Activated CD4-positive, alpha-beta T cell treated with anti-CD3 and anti-CD28 coated beads for 24 hours (primary cell): Measurements from ENCODE around the gene PSMA3.

ENCODE experiments used
- DNase-seq, 2 donors: peaks; one replicate each; pipeline ENCODE4 v3.0.0-alpha.2; 2020; ENCODE audit warnings: low read depth in 2 of 2

PSMA3 gene

DNA sequence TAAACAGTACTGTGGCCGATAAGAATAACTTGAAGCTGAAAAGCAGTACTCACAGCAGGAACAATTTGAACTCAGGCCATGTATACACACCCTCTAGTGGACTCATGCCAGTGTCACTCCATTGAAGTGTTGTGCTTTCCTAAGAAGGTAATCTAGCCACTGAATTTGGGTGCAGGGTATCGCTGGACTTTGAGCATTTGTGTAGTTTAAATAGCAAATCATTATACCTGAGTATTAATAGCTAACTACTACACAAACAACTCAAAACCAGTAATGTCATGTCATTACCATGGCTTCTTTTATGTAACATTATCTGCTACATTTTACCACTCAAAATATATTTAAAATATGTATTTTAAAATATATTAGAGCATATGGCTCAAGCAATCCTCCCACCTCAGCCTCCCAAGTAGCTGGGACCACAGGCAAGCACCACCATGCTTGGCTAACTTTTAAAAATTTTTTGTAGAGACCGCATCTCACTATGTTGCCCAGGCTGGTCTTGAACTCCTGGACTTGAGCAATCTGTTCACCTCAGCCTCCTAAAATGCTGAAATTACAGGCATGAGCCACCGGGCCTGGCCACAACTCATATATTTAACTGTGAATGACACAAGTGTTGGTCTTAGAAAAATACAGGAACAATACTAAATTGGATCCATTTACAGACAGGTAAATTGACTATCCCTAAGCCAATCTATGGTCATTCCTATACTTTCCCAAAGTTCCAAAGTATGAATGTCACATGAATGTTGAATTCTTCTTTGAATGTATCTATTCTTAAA, 28.1 kb downstream of the PSMA3 start:
- no peak for DNase-seq

- no peak for DNase-seq
Measured at GRCh38 chr14:58274881-58275280, 30.2 kb downstream of the PSMA3 start.

GRCh38 chr14:58275527-58276190, 31.0 kb downstream of the PSMA3 start:
- no peak for DNase-seq

DNA sequence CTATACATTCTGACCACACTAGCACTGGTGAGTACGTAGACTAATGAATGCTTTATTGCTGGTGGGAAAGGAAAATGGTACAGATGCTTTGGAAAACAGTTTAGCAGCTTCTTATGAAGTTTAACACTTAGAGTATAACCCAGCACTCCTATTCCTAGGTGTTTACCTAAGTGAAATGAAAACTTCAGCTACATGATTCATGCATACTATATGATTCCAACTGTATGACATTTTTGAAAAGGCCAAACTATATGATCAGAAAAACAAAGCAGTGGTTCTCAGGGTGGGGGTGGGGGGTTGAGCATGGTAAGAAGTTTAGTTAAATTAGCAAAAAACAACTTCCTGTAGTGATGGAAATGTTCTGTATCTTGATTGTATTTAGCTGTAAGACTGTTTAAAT, 31.6 kb downstream of the PSMA3 start:
- no peak for DNase-seq

DNA sequence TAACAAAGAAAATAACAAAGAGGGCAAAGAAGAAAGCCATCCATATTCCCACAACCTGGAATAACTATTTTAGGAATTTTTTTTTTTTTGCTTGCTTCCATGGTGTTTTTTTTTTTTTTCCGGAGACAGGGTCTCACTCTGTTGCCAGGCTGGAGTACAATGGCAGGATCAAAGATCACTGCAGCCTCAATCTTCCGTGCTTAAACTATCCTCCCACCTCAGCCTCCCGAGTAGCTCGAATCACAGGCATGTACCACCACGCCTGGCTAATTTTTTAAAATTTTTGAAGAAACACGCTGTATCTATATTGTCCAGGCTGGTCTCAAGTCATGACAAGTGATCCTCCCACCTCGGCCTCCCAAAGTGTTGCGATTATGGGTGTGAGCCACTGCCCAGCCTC, 33.5 kb downstream of the PSMA3 start:
- no peak for DNase-seq

GRCh38 chr14:58280954-58281787, 36.5 kb downstream of the PSMA3 start:
- no peak for DNase-seq

- DNase-seq = no peak
Measured at GRCh38 chr14:58281969-58282368, 37.3 kb downstream of the PSMA3 start.

DNA sequence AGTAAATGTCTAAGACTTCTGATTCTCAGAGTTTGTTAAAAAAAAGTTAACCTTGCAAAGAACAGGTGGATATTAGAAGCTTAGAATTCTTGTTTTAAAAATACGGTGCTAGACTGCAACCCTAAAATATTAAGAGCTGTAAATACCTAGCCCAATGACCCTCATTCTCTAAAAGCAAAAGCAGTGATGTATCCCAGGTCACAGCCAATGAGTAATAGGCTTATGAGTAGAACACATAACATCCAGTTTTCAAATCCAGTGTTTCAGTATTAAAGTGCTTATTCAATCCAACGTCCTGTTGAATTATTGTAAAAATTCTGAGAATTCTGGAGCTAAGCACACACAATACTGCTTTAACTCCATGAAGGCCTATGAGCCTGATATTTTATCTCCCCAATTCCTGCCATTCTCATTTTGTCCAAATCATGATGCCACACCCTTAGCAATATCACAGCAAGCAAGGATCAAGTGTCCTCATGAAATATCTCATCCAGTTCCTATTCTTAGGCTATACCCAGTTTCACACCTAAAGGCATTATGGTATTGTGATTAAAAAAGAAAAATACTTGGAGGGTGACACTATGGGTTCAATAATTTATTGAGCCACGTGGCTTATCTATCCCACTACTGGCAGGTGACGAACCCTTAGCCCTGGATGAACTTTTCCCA, 38.4 kb downstream of the PSMA3 start:
- DNase-seq = no peak

DNA sequence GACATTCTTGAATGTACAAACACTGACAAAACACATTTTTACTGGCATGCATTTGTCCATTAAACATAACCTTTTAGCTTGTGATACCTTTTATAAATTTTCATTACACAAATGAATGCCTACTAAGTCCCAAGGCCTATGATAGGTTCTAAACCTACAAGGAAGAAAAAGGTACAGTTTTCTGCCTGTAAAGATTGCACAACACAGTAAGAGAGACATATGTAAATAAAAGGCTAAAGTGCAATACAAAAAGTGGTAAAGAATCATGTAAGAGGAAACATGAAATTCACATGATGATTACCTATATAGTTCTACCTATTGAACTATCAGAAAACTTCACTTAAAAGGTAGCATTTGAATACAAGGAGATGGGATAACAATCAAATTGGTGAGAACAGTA, 39.1 kb downstream of the PSMA3 start:
- DNase-seq = no peak

GRCh38 chr14:58285132-58285531, 40.5 kb downstream of the PSMA3 start:
- no peak for DNase-seq

GRCh38 chr14:58287607-58288042, 43.0 kb downstream of the PSMA3 start:
- DNase-seq = no peak

GRCh38 chr14:58288106-58288792, 43.6 kb downstream of the PSMA3 start:
- DNase-seq = no peak

- no peak for DNase-seq
Measured at GRCh38 chr14:58291646-58292045, 47.0 kb downstream of the PSMA3 start.

DNA sequence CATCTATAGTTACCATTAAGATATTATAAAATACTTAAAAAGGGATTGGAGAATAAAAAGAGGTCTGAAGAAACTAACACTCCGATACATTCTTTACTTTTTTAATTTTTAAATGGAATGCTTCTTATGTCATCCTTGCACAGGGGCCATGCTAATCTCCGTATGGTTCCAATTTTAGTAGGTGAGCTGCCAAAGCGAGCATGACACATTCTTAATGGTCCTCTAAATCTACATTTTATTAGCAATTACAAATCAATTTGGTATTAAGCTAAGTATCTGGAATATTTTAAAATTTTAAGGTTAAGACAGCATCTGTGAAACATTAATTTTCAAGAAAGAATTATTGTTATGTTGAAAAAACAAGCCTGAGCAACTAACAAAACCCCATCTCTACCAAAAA, 47.5 kb downstream of the PSMA3 start:
- DNase-seq = no peak

- no peak for DNase-seq
Measured at GRCh38 chr14:58294201-58294600, 49.6 kb downstream of the PSMA3 start.

DNA sequence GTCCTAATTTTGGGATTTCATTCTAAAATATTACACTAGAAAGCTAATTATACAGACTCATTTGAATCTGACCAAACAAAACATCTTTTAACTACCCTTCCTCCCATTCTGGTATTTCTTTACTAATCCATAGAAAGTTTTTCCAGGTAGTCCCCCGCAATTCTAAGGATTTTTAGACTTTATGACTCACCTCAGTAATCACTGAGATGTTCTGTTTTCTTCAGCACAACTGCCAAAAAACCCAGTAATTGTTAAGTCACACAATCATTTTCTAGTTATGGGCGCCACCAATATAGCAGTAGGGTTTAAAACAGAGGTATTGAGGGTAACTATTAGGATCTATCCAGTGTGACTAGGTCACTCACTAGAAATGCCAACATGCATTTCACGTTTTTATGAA, 52.1 kb downstream of the PSMA3 start:
- DNase-seq = no peak

GRCh38 chr14:58297412-58297761, 52.7 kb downstream of the PSMA3 start:
- no peak for DNase-seq

- DNase-seq = peak; percentile 93 to 96
Measured at GRCh38 chr14:58297762-58298476, 53.3 kb downstream of the PSMA3 start.

DNA sequence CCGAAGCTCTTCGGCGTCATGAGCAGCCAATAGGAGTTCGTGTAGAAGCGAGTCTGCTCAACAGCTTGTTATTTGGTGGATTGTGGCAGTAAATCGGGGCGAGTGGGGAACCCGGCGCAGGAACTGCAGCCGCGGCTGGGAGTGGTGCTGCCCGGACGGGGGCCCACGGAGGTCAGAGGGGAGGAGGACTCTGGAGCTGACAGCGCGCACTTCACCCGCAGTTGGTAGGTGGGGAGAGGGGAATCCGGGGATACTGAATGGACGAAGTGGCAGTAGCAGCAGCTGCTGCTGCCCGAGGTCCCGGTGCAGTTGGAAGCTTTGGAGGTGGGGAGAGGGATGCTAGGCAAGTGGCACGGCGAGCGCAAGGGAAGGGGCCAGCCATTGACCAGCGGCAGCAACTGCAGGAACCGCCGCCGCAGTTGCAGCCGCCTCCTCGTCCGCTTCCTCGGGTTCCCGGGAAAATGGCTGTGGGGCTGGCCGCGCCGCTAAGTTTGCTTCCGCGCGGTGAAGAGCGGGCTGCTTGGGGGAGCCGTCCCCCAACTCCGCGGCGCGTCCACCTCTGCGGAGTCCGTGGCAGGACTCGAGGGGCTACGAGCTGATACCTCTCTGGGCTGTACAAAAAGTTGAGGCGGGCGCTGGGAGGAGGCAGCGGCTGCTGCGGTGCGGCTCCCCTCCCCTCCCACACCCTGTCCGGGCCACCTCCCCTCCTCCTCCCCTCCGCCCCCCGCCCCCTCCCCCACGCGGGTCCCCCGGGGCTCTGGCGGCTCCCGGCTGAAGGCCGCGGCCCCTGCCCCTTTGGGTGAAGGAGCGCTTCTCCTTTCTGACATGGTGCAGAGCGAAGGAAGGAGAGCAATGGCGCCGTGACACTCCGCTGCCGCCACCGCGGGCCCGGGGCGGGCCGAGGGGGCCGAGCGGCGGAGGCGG, 54.1 kb downstream of the PSMA3 start, which contains the start of gene ARID4A:
Gene ARID4A, plus strand, starts transcription at position 79 of the 924 bp plus-strand sequence. CDS start 1,300 bp downstream, outside the sequence.
- peak; percentile 10 to 53 for DNase-seq
